NCI-H2196 treated with DMSO at 0.1 percent for 48 hours (cell line): ENCODE measurements around the gene MYO1H.

Experiments used
- DNase-seq: peaks from one replicate; lab custom pipeline; 2025; ENCODE audit not compliant: unreplicated experiment; lab: John Stamatoyannopoulos, UW

MYO1H gene

DNA sequence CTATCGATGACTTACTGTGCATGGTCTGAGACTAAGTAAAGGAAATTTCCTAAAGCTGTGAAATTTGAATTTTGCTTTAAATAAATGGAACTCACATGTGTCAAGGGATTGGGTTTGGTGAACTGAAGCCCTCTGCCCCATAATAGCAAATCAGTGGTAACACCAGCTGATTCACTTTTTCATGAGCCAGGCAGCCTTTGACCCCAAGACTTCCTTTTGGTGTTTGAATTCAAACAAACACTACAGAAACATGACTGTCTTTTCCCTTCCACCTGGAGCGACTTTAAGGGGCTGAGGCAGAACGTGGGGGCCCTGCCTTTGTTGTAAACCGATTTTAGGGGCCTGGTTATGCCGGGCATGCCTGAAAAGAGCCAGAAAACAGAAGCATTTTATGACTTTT, 100.6 kb downstream of the MYO1H start:
- DNase-seq = no peak

DNA sequence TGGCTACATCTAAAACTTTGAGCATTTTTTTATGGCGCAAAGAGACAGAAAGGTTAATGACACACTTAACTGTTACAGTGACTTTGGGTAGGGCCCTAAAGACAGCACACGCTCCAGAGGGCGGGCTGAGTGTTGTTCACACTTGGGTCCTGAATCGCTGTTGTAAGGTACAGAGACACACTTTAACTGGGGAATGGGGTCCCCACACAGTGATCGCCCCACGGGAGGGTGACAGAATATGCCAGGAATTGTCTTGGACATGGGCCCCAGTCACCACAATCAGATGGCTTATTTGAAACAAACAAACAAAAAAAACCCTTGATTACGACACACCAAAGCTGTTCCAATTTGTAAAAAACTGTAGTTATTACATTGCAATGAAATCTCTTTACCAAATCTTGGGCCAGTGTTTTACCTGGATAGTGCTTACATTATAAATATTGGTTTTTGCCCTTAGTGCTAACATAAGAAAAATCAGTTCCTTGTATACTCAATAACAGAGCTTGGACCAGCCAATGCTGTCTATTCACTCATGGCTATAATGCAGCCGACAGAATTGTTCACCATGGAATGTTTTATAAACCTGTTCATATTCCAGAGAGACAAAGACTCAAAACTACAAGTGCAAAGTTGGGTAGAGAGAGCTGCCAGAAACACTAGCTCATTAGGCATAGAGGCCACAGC, 101.1 kb downstream of the MYO1H start:
- no peak for DNase-seq

DNA sequence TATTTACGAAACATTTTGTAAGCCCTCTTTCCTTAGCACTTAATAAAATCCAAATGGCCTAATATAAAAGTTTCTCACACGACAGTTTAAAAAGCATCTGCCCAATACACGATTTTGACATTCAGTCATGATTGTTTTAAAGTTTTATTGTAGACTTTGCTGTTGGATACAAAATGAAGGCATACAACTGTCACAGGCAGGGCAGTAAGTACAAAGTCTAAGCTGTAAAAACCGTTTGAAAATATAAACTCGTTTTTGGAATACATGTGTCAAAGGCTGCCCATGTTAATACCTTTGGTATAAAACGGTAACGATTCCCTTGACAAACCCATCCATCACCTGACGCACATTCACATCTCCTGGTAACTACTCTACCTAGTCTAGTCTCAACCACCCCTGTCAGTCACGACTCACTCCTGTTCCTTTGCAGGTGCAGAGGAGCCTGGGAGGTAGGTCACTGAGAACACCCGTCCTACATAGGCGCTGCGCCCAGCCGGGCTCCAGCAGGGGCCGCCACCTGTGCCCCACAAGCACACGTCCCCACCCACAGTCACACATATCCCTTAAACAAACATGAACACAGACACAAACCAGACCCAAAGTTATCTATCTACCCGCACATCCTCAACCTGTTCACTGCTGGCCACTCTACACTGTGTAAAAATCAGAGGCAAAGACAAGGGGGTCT, 102.3 kb downstream of the MYO1H start:
- DNase-seq = no peak

DNA sequence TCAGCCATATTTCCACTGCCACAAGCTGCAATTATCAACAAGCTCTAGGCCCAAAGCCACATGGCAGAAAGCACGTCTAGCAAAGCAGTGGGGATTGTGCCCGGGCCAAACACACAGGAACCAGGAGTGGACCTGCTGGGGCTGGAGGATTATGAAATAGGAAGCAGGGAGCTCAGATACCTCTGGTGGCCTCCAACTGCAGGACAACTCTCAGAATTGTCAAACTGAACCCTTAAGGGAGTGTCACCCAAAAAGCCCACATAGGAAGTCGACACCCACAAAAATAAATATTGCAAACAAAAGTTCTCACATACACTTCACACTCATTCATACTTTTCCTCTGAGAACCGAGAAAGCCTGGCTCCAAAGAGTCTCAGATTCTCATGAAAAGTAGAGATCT, 103.3 kb downstream of the MYO1H start:
- no peak for DNase-seq

DNA sequence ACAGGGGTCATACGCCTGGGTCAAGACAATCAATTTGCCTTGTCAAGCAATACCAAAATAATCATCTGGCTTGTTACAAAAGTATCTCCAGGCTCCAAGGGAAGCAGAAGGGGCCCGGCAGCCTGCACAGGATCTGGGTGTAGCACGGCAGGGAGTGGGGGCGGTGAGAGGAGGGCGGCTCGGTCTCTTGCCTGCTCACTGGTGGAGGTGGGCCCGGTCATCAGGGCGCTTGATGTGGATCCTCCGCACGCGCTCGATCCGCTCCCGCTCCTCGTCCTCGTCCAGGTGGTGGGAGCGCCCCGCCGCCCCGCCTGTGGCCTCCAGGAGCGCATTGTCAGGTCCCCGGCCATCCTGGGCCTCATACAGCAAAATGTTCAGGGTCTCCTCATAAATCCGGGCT, 103.7 kb downstream of the MYO1H start:
- DNase-seq = no peak

DNA sequence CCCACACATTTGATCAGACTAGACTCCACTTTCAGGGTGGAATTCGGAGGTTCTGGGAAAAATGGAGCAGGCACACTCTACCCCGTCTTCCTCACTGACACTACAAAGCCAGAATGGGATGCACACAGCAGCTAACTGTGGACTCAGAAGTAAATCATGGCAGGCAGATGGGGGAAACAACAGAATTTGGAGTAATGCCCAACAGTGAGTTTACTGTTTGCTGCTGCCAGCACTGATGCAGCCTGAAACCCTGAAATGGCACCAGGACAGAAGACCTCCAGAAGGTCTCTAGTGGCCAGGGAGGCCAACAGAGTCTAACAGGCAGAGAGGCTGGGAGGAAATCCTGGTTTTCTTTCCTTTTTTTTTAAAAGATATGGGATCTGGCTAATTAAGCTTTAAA, 104.8 kb downstream of the MYO1H start:
- DNase-seq = no peak

DNA sequence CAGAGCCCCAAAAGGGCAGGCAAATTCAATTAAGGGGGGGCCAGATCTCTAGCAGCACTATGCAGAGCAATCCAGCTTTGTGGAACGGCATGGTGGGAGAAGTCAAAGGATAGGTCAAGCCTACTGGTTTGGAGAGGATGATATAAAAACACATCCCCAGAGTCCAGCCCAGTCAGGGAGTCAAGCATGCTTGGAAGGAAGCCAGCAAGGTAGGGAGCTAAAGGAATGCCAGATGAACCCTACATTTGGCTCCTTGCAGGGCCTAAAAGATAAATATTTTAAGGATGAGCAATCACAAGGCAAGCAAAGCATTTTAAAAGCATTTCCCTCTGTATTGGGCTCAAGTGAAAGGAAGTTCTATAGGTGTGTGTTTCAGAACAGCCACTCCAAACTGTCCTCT, 108.0 kb downstream of the MYO1H start:
- no peak for DNase-seq

DNA sequence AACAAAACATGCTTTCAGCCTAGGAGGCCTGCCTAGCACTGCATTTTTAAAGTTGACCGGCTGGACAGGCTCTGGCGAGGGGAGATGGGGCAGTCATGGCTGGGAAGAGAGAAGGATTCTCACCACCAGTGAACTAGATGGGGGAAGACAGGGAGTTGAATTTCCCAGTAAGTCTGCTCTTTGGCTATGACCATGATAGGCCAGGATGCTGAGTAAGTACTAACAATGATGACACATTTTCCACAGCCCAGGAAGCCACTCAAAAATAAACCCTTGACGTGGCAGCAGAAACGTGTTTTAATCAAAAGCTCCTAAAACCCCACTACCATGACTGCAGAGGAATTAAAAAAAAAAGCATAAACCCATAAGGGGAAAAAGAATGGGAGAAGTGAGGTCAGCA, 110.4 kb downstream of the MYO1H start:
- no peak for DNase-seq

DNA sequence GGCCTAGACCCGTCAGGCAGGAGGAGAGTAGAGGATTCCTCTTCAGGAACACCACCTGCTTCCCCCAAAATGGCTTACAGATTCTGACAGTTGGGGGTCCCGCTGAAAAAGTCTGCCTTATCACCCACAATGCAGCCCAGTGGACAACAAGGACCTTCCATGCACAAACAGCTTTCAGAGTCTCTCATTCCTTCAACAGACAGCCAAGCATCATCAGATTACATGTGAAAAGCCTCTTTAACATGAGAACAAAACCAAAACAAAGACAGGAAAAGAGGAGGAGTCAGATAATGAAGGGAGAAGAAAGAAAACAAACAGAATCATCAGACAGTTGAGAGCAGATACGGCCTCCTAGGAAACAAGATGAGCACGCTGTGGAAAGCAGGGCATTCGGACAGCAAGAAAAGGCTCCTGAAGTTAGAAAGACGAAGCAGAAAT, 111.1 kb downstream of the MYO1H start:
- no peak for DNase-seq

DNA sequence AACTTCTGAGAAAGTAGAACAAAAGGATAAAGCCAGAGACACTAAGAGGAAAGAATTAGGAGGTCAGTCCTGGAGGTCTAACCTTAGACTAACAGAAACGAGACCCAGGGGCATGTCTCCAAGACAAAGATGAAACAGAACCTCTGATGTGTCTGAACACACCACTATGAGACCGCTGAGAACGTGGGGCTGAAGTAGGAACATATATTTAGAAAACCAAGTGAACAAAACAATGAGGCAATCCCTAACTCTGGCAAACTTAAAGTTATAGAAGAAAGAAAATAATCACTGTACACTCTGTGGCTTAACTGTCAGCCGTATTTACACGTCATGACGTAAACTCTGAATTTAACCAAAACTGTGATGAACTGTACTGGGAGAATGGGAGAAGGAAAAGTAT, 111.5 kb downstream of the MYO1H start:
- no peak for DNase-seq

DNA sequence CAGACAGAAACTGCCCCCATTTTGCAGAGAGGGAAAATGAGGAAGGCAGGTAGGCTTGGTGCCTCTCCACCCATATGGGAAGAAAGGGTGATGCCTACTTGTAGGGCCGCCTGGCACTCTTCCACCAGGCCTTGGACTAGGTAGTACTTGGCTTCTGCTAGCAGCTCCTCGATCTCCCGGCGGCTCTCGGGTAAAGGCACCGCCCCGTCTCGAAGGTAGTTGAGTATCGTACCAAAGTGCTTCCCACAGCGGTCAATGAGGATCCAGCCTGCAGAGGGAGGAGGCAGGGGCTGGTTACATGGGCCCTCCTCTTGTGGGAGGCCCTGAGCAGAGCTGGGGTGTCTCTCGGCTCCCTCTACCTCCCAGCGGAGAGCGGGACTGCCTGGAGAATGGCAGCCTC, 112.8 kb downstream of the MYO1H start:
- no peak for DNase-seq

DNA sequence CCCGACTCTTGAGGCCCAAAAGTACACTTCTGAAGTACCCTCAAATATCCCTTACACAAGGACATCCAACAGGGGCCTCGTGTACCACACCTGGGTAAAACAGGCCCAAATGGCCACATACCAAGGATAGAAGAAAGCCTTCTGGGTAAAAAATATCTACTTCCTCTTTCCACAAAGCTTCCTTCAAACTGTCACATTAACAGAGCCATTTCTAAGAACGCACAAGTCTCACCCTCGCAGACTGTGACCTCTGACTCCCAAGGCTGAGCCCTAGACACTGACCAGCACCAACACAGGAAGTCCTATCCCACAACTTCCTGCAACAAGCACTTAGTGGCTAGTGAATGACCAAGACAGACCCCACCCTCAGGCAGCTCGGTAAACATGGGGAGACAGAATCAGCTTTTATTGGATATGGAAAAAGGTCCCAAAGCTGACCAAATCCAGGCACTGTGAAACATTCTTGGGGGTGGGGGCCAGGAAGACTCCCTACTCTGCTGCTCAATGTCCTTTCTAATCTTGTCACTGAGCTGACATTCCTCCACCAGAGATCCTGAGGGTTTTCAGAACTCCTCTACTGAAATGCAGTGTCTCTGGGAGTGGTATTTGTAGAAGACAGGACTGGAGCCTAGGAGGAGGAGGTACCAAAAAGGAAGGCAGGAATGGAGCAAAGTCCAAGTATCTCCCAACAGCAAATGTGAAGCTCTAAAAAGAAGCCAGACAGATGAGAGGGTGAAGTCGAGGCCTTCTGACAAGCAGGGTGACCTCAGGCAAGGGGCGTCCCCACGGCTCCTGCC, 113.5 kb downstream of the MYO1H start:
- no peak for DNase-seq

DNA sequence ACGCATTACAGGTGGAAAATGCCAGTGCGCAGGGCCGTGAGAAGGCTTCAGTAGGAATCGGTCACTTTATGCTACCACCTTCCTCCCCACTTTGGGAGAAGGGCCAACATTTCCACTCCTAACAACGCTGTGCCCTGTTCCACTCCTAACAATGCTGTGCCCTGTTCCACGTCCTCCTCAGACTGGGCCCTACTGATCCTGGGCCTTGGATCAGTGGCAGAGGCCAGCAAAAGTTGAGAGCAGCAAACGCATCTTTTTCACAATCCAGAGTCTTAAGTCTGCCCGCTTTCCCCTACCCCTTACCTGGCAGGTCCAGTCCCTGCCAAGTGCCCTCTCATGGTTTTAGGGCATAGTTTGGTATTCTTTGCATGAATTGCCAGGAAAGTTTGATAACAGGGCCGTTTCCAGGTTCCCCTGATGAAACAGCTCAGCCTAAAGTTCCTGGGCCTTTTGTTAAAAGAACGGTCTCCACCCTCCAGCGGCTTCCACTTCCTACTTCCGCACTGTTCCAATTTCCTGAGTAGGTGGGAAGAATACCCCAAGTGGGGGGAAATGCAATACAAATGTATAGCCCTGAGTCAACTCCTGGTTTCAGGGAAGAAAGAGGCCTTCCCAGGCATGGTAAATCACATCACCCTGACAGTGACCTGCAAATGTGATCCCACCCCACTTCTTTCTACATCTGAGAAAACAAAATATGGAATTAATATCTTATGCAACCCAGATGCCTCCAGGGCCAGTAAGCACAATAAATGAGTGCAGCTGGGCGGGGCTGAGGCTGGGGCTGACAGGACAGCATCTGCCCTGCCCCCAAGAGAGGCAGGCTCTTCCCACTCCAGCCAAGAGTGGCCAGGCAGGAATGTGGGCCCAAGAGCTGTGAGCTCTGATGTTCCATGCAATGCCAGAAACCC, 114.4 kb downstream of the MYO1H start:
- no peak for DNase-seq

DNA sequence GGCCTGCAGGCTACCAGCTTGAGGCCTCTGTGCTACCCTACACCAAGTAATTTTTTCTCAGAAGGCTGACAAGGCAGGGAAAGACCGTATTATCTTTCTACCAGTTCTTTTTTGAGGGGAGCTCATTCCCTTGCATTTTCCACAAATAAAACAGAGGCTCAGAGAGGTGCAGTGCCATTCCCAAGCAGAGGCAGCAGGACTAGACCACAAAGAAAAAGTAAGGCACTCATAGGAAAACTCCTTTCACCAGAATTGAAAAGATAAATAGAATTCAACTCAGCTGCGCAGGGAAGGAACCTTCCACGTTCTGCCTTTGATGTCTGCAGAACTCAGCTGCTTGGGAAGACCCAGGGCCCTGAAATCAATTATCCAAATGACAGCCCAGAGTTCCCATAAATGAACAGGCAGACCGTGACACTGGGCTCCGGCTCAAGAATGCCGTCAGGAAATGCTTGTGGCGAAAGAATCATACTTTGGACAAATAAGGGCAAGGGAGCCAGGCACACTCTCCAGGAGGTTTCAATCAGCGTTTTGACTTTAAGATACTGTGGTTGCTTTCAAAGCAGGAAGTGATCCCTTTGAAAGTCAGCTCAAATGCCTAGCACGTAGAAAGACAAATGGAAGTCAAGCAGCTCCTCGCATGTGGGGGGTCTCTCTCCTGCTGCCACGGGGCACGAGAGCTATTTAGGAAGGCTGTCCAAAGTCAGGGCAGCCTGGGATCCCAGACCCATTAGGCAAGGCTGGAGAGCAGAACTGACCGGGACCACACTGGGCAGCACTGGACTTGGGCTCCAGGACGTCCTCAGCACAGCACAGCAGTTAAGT, 115.4 kb downstream of the MYO1H start:
- no peak for DNase-seq

DNA sequence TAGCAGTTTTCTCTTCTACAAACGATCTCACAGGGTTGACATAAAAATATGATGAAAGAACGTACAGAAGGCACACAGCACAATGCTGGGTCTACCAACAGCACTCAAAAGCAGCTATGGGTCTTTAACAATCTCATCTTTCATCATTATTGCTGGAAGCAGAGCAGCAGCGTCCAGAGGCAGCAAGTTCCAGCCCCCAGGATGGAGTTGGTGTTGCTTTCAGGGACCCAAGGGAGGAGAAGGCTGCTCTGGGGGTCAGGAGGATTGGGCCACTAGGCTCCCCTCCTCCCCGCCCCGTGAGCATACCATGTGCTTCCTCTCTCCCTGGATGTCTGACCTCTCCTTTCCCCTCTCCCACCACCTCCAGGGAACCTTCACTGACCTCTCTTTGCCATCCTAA, 116.1 kb downstream of the MYO1H start:
- no peak for DNase-seq

DNA sequence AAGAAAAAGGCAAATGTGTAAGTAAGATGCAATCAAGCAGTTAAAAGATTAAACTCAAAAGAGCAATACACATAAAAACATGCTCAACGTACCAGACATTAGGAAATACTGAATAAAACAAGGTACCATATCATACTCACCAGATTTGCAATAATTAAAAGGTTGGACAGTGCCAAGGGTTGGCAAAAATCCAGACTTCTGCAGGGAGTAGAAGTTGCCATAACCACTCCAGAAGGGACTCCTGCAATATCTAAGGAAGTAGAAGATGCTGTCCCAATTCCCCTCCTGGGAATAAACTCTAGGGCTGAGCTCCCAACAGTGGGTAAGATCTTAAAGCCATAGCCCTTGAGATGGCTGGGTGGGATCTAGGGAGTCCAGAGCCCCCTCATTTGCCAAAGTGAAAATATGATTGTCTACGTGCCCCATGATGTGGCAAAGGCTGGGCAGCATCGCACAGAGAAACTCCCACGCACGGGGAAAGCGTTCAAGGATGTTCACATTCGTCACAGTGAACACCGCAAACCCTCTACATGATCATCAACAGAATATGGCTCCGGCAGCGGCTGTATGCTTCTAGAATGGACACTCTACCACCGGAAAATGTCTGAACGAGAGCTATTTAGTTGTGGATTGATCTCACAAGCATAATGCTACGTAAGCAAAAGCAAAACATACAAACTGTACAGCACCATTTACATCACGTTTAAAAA, 117.1 kb downstream of the MYO1H start:
- DNase-seq = no peak

DNA sequence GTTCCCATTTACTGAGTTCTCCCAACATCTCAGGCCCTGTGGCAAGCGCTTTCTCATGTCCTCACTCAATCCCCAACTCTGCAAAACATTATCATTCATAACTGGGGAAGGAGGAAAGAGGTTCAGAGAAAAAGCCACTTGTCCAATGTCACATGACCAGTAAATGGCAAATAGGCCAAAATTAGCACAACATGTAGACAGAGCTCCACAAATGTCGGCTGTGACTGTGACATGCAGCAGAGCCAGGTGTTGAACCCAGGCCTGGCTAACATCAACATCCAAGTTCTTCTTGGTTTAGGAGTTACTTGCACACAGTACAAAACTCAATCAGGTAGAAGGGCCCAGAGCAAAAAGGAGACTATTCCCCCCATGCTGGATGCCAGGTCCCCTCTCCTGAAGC, 118.6 kb downstream of the MYO1H start:
- DNase-seq = no peak

DNA sequence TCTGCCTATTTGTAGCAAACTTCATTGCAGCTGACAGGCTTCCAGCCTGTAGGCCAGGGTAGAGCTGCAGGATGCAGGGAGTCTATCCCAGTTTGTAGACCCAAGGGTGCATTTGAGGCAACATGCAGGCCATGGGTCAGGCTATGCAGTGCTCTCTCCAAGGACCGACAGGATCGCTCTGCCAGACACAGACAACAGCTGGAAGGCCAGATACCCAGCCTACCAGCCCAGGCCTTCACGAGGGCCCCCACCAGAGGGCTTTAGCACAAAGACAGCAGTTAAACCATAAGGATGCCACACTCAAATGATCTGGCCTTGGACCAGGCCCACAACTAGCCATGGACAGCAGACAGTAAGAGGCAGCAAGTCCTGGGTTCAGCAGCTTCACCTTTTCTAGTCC, 119.1 kb downstream of the MYO1H start:
- no peak for DNase-seq

DNA sequence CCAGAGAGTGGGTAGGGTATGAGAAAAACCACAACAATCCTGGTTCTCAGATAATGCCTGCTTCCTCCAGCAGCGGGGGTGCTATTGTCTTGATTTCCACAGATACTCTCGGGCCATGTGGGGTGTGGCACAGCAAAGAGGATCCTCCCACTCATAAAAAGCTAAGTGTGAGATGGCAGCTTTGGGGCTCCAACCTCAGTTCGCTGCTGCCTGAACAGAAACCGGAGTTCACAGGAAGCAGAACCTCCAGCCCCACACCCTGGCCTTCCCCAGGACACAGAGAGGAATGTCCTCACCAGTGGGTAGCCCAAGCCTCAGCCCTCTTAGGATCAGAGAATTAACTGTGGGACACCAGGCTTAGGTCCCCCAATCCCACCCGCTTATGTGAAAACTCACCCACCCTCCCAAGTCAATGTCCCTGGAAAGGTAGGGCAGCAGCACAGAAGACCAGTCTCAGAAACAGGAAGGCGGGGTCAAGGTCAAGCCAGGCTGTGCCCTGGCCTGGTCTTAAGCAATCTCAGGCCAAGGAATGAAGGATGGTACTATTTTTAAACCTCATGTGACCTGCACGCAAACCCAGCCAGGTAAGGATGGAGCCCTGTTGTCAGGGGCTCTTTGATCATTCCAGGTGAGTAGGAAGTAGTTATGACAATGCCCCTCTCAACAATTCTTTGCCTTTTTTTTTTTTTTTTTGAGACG, 120.4 kb downstream of the MYO1H start:
- no peak for DNase-seq
